ENCODE results near the gene OR10H5. TPM values are rescaled to one million over a fixed set of nuclear protein-coding genes. Genes with fewer than 3 reads are reported as not detected.

OR10H5 gene
- total RNA-seq, 4 donors from 2014 or later = not detected

DNA sequence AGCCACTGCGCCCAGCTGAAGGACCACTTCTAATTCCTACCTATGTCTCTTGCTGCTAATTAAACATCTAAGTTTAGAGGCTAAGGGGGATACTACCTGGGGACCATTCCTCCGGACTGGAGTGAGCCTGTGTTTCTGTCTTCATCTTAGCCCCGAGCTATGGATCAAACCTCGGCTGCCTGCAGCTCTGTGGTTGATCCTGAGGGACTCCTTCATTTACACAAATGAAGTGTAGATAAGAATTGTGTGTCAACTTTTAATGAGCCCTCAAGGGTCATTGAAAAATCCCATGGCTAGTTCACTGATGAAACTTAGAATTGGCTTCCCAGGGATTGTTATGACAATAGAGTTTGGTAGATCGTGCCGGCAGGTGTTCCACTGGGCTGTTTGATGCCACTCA lies 59.5 kb downstream of the OR10H5 start:
- TF ChIP-seq POLR2A (IDR thresholded peaks at IDR 0.05) (no peak), CTCF (IDR thresholded peaks at IDR 0.05) (no peak)
- H3K4me3 ChIP-seq (replicated peaks in 1 of 3) = no peak overlapping the region
- no peaks in the 10 kb centered on the region for H3K27me3 ChIP-seq
- no peaks in the 10 kb centered on the region for H3K9me3 ChIP-seq
- 47 to 49% methylated on average over 6 of the region's 6 CpGs for WGBS, 2 donors
- H3K27ac ChIP-seq = no peak overlapping the region
- DNase-seq = no peak
- intact Hi-C loops (cut with DNase I) = no loop called here
- no peaks in the 10 kb centered on the region for H3K36me3 ChIP-seq
- H3K4me1 ChIP-seq = no peaks in the 10 kb centered on the region

- intact Hi-C loops (cut with DNase I) = no loop called here
- Histone ChIP-seq H3K9me3 (no peaks in the 10 kb centered on the region), H3K36me3 (no peaks in the 10 kb centered on the region), H3K4me3 (replicated peaks in 1 of 3) (no peak overlapping the region), H3K4me1 (no peaks in the 10 kb centered on the region), H3K27ac (no peak overlapping the region), H3K27me3 (no peaks in the 10 kb centered on the region)
- no peak for DNase-seq
- no peak for TF ChIP-seq POLR2A (IDR thresholded peaks at IDR 0.05)
- TF ChIP-seq CTCF (IDR thresholded peaks at IDR 0.05) = no peak
- WGBS, 2 donors = 82 to 94% methylated on average over 3 of the region's 3 CpGs
Observed at GRCh38 chr19:15850385-15850784, 62.9 kb downstream of the OR10H5 start.

Other genes starting within 250 kb of the OR10H5 start
- gene CYP4F8, start 172.4 kb upstream of the OR10H5 start, total RNA-seq = not detected
- under 1 TPM in 2 of 4 donors, not detected in 2; 0.33 to 0.59 TPM for gene CYP4F3, start 146.8 kb upstream of the OR10H5 start, total RNA-seq
- gene CYP4F12, start 114.6 kb upstream of the OR10H5 start, total RNA-seq = 1 to 10 TPM; 1.9 to 4.6 (median 3.2) TPM
- not detected for gene OR10H2, start 59.6 kb upstream of the OR10H5 start, total RNA-seq
- not detected for gene OR10H3, start 49.7 kb upstream of the OR10H5 start, total RNA-seq
- gene OR10H1, start 28.0 kb downstream of the OR10H5 start, total RNA-seq = not detected
- gene CYP4F2, start 110.4 kb downstream of the OR10H5 start, total RNA-seq = not detected
- 10 to 100 TPM in 1 of 4 donors, 1 to 10 TPM in 2, under 1 TPM in 1; 0.56 to 39.5 (median 7.5) TPM for gene CYP4F11, start 146.9 kb downstream of the OR10H5 start, total RNA-seq
- gene OR10H4, start 161.3 kb downstream of the OR10H5 start, total RNA-seq = not detected